Measurements from ENCODE around the gene SEC14L2.

- TF ChIP-seq, protein P1, sequence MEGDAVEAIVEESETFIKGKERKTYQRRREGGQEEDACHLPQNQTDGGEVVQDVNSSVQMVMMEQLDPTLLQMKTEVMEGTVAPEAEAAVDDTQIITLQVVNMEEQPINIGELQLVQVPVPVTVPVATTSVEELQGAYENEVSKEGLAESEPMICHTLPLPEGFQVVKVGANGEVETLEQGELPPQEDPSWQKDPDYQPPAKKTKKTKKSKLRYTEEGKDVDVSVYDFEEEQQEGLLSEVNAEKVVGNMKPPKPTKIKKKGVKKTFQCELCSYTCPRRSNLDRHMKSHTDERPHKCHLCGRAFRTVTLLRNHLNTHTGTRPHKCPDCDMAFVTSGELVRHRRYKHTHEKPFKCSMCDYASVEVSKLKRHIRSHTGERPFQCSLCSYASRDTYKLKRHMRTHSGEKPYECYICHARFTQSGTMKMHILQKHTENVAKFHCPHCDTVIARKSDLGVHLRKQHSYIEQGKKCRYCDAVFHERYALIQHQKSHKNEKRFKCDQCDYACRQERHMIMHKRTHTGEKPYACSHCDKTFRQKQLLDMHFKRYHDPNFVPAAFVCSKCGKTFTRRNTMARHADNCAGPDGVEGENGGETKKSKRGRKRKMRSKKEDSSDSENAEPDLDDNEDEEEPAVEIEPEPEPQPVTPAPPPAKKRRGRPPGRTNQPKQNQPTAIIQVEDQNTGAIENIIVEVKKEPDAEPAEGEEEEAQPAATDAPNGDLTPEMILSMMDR (IDR thresholded peaks at IDR 0.05; ENCODE audit: extremely low read depth in 1 of 2, insufficient read depth in 1 of 2, low read depth in 1 of 2, low read length in 2 of 2) = no peak
- TF ChIP-seq MAX (IDR thresholded peaks at IDR 0.05; ENCODE audit: insufficient read depth, insufficient read length) = no peak
- no peak for TF ChIP-seq EZH2 (IDR thresholded peaks at IDR 0.05; ENCODE audit: borderline replicate concordance, low read depth, low read length, severe bottlenecking)
- TF ChIP-seq MYC (IDR thresholded peaks at IDR 0.05; ENCODE audit: low read depth, low read length) = no peak
- TF ChIP-seq POLR2A (IDR thresholded peaks at IDR 0.05; ENCODE audit: low read depth, low read length) = no peak
- TF ChIP-seq JUN (IDR thresholded peaks at IDR 0.05; ENCODE audit: borderline replicate concordance, insufficient read depth, insufficient read length, low read depth) = no peak
- no peak for TF ChIP-seq POLR2AphosphoS5 (IDR thresholded peaks at IDR 0.05; ENCODE audit: insufficient read depth, low read depth, low read length)
Observed at GRCh38 chr22:30434843-30435242, 38.0 kb downstream of the SEC14L2 start.

Data from endothelial cell of umbilical vein (primary cell).